GM19463 (cell line): ENCODE measurements around the gene DDX24.

Source experiments
- ATAC-seq: cut with Tn5 transposase; IDR thresholded peaks from one replicate; pipeline ENCODE4 v1.9.1; 2021; ENCODE audit warnings: mild to moderate bottlenecking, moderate library complexity; ENCODE audit not compliant: unreplicated experiment

The DDX24 gene

DNA sequence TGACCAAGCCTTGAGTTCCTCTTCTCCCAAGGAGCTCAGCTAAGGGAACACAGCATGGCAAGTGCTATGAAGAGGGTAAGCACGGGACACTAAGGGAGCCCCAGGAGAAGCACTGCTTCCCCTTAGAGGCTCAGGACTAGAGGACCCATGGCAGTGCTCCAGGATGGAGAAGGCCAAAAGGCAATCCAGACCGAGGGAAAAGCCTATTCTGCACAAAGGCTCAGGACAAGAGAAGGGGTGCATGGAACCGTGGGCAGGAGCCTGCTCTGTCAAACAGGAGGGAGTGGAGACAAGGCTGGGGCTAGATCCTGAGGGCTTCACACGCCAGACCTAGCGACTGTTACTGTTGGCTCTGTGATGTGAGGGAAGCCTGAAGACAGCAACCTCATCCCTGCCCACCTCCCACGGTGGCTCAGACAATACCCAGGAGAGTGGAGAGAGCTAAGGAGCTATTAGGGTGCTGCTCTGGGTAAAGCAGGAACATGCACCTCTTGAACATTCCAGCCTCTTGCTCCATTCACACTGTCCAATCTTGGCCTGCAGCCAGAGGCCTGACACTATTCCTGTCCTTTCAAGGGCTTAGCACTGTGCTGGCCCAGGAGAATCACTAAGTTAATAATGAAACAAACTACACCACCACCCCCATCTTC is 30.6 kb downstream of the DDX24 start:
- ATAC-seq = no peak

GRCh38 chr14:94049625-94050023 is 31.4 kb downstream of the DDX24 start:
- ATAC-seq = no peak

GRCh38 chr14:94048691-94049624 is 32.0 kb downstream of the DDX24 start:
- no peak for ATAC-seq

DNA sequence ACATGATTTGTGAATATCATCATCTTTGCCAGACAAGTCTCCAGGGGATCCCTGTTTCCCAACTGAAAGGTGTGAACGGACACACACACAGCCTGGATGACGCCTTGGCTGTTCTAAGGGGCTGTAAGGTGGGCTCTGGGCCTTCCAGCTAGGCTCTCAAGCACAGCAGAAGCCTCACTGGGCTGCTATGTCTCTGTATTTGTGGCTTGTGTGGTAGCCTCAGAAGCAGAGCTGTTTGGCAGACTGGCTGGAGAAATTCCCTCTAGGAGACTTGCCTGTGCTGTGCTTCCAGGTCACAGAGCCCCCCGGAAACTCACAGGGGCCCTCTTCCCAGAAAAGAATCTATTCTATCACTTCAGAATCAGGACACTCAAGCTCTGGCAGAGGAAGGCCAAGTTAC is 33.4 kb downstream of the DDX24 start:
- ATAC-seq = no peak

GRCh38 chr14:94046696-94047250 is 34.2 kb downstream of the DDX24 start:
- ATAC-seq = no peak

- ATAC-seq = no peak
These were observed 35.2 kb downstream of the DDX24 start for GRCh38 chr14:94045563-94046345.

DNA sequence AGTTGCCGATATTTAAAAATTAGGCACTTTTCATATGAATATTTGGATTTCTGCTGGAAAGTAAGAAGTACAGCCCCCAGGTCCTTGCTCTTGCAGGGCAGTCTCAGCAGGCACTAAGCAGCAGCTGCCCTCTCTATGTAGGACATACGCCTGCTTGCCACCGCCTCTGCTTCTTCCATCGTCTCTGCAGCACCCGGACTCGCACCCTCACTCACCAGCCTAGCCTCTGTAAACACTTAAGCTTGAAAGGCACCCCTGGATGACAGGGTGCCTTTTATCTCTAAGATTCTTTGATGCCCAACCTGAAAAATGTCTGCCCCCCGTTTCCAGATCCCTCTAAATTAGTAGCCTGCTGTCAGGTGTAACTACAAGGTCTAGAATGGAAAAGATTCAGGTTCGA is 35.9 kb downstream of the DDX24 start:
- no peak for ATAC-seq

- ATAC-seq = no peak
These were observed 36.4 kb downstream of the DDX24 start for GRCh38 chr14:94044476-94045091.

GRCh38 chr14:94043756-94044475 is 37.1 kb downstream of the DDX24 start:
- ATAC-seq = no peak

- no peak for ATAC-seq
These were observed 37.8 kb downstream of the DDX24 start for GRCh38 chr14:94043111-94043755.

- no peak for ATAC-seq
These were observed 38.4 kb downstream of the DDX24 start for GRCh38 chr14:94042433-94043091.

- ATAC-seq = no peak
These were observed 39.3 kb downstream of the DDX24 start for GRCh38 chr14:94041551-94042346.

DNA sequence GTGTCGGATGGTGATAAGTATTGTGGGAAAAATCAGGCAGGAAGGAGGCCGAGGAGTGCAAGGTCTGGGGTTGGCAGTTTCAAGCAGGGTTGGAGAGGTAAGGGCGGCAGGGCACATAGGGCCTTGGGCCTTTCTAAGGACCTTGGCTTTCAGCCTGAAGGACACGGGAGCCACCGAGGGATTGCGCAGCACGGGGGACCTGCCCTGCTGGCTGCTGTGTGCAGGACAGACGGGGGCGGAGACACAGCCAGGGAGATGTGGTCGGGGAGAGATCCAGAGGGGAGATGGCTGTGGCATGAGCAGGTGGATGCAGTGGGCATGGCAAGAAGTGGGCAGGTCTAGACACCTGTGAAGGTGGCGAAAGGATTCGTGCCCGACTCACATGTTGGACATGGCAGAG is 40.2 kb downstream of the DDX24 start:
- no peak for ATAC-seq

DNA sequence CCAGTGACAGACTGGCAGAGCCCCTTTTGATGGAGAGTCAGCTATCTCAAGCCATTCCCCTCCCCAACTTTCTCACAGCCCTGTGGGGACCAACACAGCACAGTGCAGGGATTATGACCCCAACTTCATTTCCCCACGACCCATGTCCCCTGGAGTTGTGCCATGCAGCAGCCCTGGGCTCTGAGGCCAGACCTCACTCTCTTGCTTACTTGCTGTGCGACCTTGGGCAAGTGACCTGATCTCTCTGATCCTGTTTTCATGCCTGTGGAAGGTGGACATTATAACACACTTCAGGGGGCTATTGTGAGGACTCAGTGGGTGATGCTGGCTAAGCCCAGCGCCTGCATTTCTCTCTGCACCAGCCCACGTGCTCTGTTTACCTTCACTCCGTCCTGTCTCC is 40.8 kb downstream of the DDX24 start:
- ATAC-seq = no peak

- no peak for ATAC-seq
These were observed 41.9 kb downstream of the DDX24 start for GRCh38 chr14:94038921-94039629.

DNA sequence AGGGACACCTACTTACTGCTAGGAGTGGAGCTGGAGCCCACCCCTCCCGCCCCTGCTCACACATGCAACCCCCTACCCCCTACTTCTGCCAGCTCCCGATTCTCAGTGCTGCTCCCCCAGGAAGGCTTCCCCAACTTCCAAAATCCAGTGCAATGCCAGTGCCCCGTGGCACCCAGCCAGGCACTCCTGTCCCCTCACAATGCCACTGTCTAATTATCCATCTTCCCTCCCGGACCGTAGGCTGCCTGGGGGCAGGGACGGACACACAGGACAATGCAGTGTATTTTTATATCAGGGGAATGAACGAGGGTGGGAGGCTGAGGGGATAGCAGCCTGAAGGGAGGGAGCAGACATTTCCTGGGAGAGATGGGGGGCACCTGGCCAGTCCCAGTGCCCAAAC is 42.5 kb downstream of the DDX24 start:
- ATAC-seq = no peak

DNA sequence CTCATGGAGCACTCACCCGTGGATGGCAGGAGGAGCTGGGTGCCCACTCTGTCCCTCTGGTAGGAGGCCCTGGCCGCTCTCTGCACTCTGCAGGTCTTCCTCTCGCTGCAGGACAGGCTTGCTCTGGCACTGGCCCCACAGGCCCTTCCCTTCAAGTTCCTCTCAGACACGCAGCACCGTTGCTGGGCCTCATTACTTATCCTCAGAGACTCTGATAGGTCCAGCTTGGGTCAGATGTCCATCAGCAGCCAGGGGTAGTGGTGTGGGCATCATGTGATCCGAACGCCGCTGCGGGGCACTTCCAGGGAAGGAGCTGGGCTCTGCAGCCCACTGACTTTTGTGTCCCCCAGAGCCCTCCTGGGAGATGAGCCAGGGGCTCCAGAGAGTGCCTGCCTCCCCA is 43.0 kb downstream of the DDX24 start:
- ATAC-seq = no peak
